PC-9 (cell line): ENCODE results near the gene COL15A1. TPM values are rescaled to one million over a fixed set of nuclear protein-coding genes. Genes with fewer than 3 reads are reported as not detected.

Experiments
- BruUV-seq: library from RNA; stranded (reverse); fragments of 400-500 nt; replicated peaks from 2 replicates; lab custom pipeline; 2021; lab: Mats Ljungman, UMichigan
- CTCF ChIA-PET: fragments of 300-600 bp; sonication (Branson Sonifier 250); formaldehyde crosslinking; loops from one replicate; lab custom pipeline; 2022; ENCODE audit warnings: antibody characterized with exemption; lab: Charles Lee
- POLR2A ChIA-PET: fragments of 300-600 bp; sonication (Branson Sonifier 250); formaldehyde crosslinking; loops from one replicate; lab custom pipeline; 2022; ENCODE audit warnings: antibody characterized with exemption; ENCODE audit not compliant: unreplicated experiment; lab: Charles Lee
- DNase-seq, 2 experiments: peaks; one replicate each; pipeline versions ENCODE4 v3.0.0 to v3.0.0-alpha.2; 2015 to 2022; ENCODE audit warnings: mixed read lengths in 1 of 2
- H2AFZ ChIP-seq: fragments of 200-600 bp; sonication (generic); 2 replicates; pipeline ENCODE4 v1.8.1; 2017; ENCODE audit warnings: antibody characterized with exemption
- H3F3A ChIP-seq: fragments of 200-600 bp; sonication (generic); 2 replicates; pipeline ENCODE4 v1.8.1; 2017; ENCODE audit warnings: antibody characterized with exemption, mild to moderate bottlenecking, low read depth; ENCODE audit not compliant: insufficient read depth
- H3K27ac ChIP-seq: fragments of 200-600 bp; sonication (generic); 2 replicates; pipeline ENCODE4 v1.6.1; 2016; ENCODE audit warnings: mixed run types
- H3K27me3 ChIP-seq: fragments of 200-600 bp; sonication (generic); 2 replicates; pipeline ENCODE4 v1.6.1; 2016; ENCODE audit warnings: low read depth, mixed run types; ENCODE audit not compliant: insufficient read depth
- H3K36me3 ChIP-seq: fragments of 200-600 bp; sonication (generic); 2 replicates; pipeline ENCODE4 v1.6.1; 2016; ENCODE audit warnings: low read depth, mixed run types
- H3K4me1 ChIP-seq: fragments of 200-600 bp; sonication (generic); replicated peaks from 2 replicates; pipeline ENCODE4 v1.6.1; 2016; ENCODE audit warnings: mixed run types; ENCODE audit not compliant: insufficient read depth
- H3K4me2 ChIP-seq: fragments of 200-600 bp; sonication (generic); 2 replicates; pipeline ENCODE4 v1.6.1; 2017; ENCODE audit warnings: mixed run types
- H3K4me3 ChIP-seq: fragments of 200-600 bp; sonication (generic); 2 replicates; pipeline ENCODE4 v1.6.1; 2016; ENCODE audit warnings: mixed run types
- H3K79me2 ChIP-seq: fragments of 200-600 bp; sonication (generic); 2 replicates; pipeline ENCODE4 v1.6.1; 2017; ENCODE audit warnings: low read depth, mixed run types
- H3K9me2 ChIP-seq: fragments of 200-600 bp; sonication (generic); 2 replicates; pipeline ENCODE4 v1.8.1; 2017; ENCODE audit warnings: mild to moderate bottlenecking; ENCODE audit not compliant: insufficient read depth
- H3K9me3 ChIP-seq: fragments of 200-600 bp; sonication (generic); 2 replicates; pipeline ENCODE4 v1.8.1; 2016; ENCODE audit warnings: low read depth; ENCODE audit not compliant: insufficient read depth
- H4K20me1 ChIP-seq: fragments of 200-600 bp; sonication (generic); 2 replicates; pipeline ENCODE4 v1.8.1; 2017; ENCODE audit not compliant: insufficient read depth
- CTCF ChIP-seq: fragments of 200-600 bp; sonication (generic); conservative IDR thresholded peaks from 2 replicates; pipeline ENCODE4 v1.6.1; 2017; ENCODE audit warnings: mixed run types, antibody characterized with exemption, mild to moderate bottlenecking, moderate library complexity
- EZH2 ChIP-seq: fragments of 200-600 bp; sonication (generic); IDR thresholded peaks from 2 replicates; pipeline ENCODE4 v1.8.0; 2017; ENCODE audit warnings: antibody characterized with exemption, low read depth
- intact Hi-C: fragments of 100-400 bp; cut with micrococcal nuclease; formaldehyde crosslinking; loops from one replicate; pipeline ENCODE4 v1.10.0; 2022; ENCODE audit not compliant: unreplicated experiment
- total RNA-seq: library from RNA; stranded (reverse); gene quantifications from 2 replicates; pipeline ENCODE4 v1.2.3, GENCODE V29; 2021

COL15A1 gene
- total RNA-seq, 1 experiment from 2014 or later: not detected

GRCh38 chr9:98896632-98897031, 47.1 kb upstream of the COL15A1 start:
- intact Hi-C loops: no loop called here
- no peaks in the 10 kb centered on the region for H3K79me2 ChIP-seq
- H3K4me3 ChIP-seq: no peak overlapping the region
- H3K27ac ChIP-seq: no peak overlapping the region
- no peaks in the 10 kb centered on the region for H3K9me3 ChIP-seq
- no peak overlapping the region for H2AFZ ChIP-seq
- no peaks in the 10 kb centered on the region for H3K4me1 ChIP-seq
- TF ChIP-seq CTCF: no peak
- no peak for TF ChIP-seq EZH2
- ChIA-PET CTCF (no interaction called here), POLR2A (no interaction called here)
- no peaks in the 10 kb centered on the region for H3F3A ChIP-seq
- peaks cover 57% of the 10 kb centered on the region for H3K27me3 ChIP-seq
- no TSS peak for BruUV-seq
- no peaks in the 10 kb centered on the region for H3K36me3 ChIP-seq
- no peak overlapping the region for H3K4me2 ChIP-seq
- no peaks in the 10 kb centered on the region for H4K20me1 ChIP-seq
- H3K9me2 ChIP-seq: no peaks in the 10 kb centered on the region
- DNase-seq: no peak

- ChIA-PET POLR2A (no interaction called here), CTCF (no interaction called here)
- no peak overlapping the region for H3K27ac ChIP-seq
- H4K20me1 ChIP-seq: no peaks in the 10 kb centered on the region
- H3K4me3 ChIP-seq: no peak overlapping the region
- no peak overlapping the region for H3K4me2 ChIP-seq
- H3F3A ChIP-seq: no peaks in the 10 kb centered on the region
- no peaks in the 10 kb centered on the region for H3K4me1 ChIP-seq
- no peaks in the 10 kb centered on the region for H3K9me3 ChIP-seq
- DNase-seq: no peak
- H2AFZ ChIP-seq: no peak overlapping the region
- intact Hi-C loops: no loop called here
- no peaks in the 10 kb centered on the region for H3K9me2 ChIP-seq
- no TSS peak for BruUV-seq
- no peaks in the 10 kb centered on the region for H3K36me3 ChIP-seq
- H3K27me3 ChIP-seq: peaks cover 57% of the 10 kb centered on the region
- TF ChIP-seq EZH2: no peak
- TF ChIP-seq CTCF: no peak
- no peaks in the 10 kb centered on the region for H3K79me2 ChIP-seq
Observed at GRCh38 chr9:98897745-98898144, 46.0 kb upstream of the COL15A1 start.

- Histone ChIP-seq H3K36me3 (no peaks in the 10 kb centered on the region), H3K79me2 (no peaks in the 10 kb centered on the region), H3K9me3 (no peaks in the 10 kb centered on the region), H3K9me2 (no peaks in the 10 kb centered on the region), H3K4me3 (no peak overlapping the region), H3K4me2 (no peak overlapping the region), H2AFZ (no peak overlapping the region), H3K27me3 (peaks cover 52% of the 10 kb centered on the region), H3K27ac (no peak overlapping the region), H4K20me1 (no peaks in the 10 kb centered on the region), H3F3A (no peaks in the 10 kb centered on the region), H3K4me1 (no peaks in the 10 kb centered on the region)
- ChIA-PET CTCF (no interaction called here), POLR2A (no interaction called here)
- no TSS peak for BruUV-seq
- no peak for DNase-seq
- TF ChIP-seq CTCF: no peak
- no peak for TF ChIP-seq EZH2
- intact Hi-C loops: no loop called here
Observed at GRCh38 chr9:98899408-98900056, 44.2 kb upstream of the COL15A1 start.
